Measurements from ENCODE around the gene TPCN2. TPM values are rescaled to one million over a fixed set of nuclear protein-coding genes. Genes with fewer than 3 reads are reported as not detected.

Gene TPCN2
- total RNA-seq, 1 experiment from 2014 or later: 20.6 TPM

GRCh38 chr11:69079661-69080256 lies 31.0 kb downstream of the TPCN2 start:
- no peaks in the 10 kb centered on the region for H3K4me1 ChIP-seq (ENCODE audit: control insufficient read depth, insufficient read depth, low read length)
- intact Hi-C loops (cut with micrococcal nuclease; ENCODE audit: unreplicated experiment) (no loop called here), in situ Hi-C loops (cut with HindIII; ENCODE audit: low pct_unique_long_range_greater_than_20kb, low sequenced_read_pairs) (no loop called here)
- H3K27ac ChIP-seq (ENCODE audit: low read length): no peak overlapping the region
- no peaks in the 10 kb centered on the region for H3K27me3 ChIP-seq (ENCODE audit: control insufficient read depth, insufficient read depth, low read length)
- no peak overlapping the region for H3K4me3 ChIP-seq (ENCODE audit: low read depth in 2 of 2, low read length in 2 of 2)
- no TSS peak for BruUV-seq (replicated peaks)
- ChIA-PET CTCF (no interaction called here), POLR2A (no interaction called here)
- no peaks in the 10 kb centered on the region for H3K9me3 ChIP-seq (ENCODE audit: control insufficient read depth, insufficient read depth, low read depth, low read length)
- ATAC-seq: no peak
- no peak for DNase-seq (ENCODE audit: low read depth, low spot score)
- TF ChIP-seq, protein P1, sequence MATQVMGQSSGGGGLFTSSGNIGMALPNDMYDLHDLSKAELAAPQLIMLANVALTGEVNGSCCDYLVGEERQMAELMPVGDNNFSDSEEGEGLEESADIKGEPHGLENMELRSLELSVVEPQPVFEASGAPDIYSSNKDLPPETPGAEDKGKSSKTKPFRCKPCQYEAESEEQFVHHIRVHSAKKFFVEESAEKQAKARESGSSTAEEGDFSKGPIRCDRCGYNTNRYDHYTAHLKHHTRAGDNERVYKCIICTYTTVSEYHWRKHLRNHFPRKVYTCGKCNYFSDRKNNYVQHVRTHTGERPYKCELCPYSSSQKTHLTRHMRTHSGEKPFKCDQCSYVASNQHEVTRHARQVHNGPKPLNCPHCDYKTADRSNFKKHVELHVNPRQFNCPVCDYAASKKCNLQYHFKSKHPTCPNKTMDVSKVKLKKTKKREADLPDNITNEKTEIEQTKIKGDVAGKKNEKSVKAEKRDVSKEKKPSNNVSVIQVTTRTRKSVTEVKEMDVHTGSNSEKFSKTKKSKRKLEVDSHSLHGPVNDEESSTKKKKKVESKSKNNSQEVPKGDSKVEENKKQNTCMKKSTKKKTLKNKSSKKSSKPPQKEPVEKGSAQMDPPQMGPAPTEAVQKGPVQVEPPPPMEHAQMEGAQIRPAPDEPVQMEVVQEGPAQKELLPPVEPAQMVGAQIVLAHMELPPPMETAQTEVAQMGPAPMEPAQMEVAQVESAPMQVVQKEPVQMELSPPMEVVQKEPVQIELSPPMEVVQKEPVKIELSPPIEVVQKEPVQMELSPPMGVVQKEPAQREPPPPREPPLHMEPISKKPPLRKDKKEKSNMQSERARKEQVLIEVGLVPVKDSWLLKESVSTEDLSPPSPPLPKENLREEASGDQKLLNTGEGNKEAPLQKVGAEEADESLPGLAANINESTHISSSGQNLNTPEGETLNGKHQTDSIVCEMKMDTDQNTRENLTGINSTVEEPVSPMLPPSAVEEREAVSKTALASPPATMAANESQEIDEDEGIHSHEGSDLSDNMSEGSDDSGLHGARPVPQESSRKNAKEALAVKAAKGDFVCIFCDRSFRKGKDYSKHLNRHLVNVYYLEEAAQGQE (IDR thresholded peaks at IDR 0.05; ENCODE audit: insufficient read depth in 1 of 2, low read depth in 2 of 2, low read length in 1 of 2): no peak
- no peaks in the 10 kb centered on the region for H3K36me3 ChIP-seq (ENCODE audit: control insufficient read depth, insufficient read depth, low read length)

- H3K9me3 ChIP-seq (ENCODE audit: control insufficient read depth, insufficient read depth, low read depth, low read length): no peaks in the 10 kb centered on the region
- H3K27me3 ChIP-seq (ENCODE audit: control insufficient read depth, insufficient read depth, low read length): no peaks in the 10 kb centered on the region
- no peak overlapping the region for H3K4me3 ChIP-seq (ENCODE audit: low read depth in 2 of 2, low read length in 2 of 2)
- no peak overlapping the region for H3K27ac ChIP-seq (ENCODE audit: low read length)
- intact Hi-C loops (cut with micrococcal nuclease; ENCODE audit: unreplicated experiment) (no loop called here), in situ Hi-C loops (cut with HindIII; ENCODE audit: low pct_unique_long_range_greater_than_20kb, low sequenced_read_pairs) (no loop called here)
- ChIA-PET CTCF (no interaction called here), POLR2A (no interaction called here)
- TF ChIP-seq CTCF (IDR thresholded peaks at IDR 0.05): no peak
- TF ChIP-seq POLR2AphosphoS5 (IDR thresholded peaks at IDR 0.05; ENCODE audit: low read depth, low read length): no peak
- TF ChIP-seq SIN3A (IDR thresholded peaks at IDR 0.05; ENCODE audit: borderline replicate concordance, insufficient read depth, low read depth, low read length): no peak
- no peak for TF ChIP-seq TCF7L2 (IDR thresholded peaks at IDR 0.05; ENCODE audit: low read depth, low read length)
- TF ChIP-seq, protein P1 (IDR thresholded peaks at IDR 0.05; ENCODE audit: insufficient read depth in 1 of 2, low read depth in 2 of 2, low read length in 1 of 2): no peak
- BruUV-seq (replicated peaks): no TSS peak
- H3K36me3 ChIP-seq (ENCODE audit: control insufficient read depth, insufficient read depth, low read length): no peaks in the 10 kb centered on the region
- DNase-seq (ENCODE audit: low read depth, low spot score): no peak
- no peak for ATAC-seq
- no peaks in the 10 kb centered on the region for H3K4me1 ChIP-seq (ENCODE audit: control insufficient read depth, insufficient read depth, low read length)
Observed at GRCh38 chr11:69080257-69080995, 31.7 kb downstream of the TPCN2 start.
